ENCODE measurements around the gene PLCD4. TPM values are rescaled to one million over a fixed set of nuclear protein-coding genes. Genes with fewer than 3 reads are reported as not detected.

PLCD4 gene
- total RNA-seq, 1 donor = 1.2 TPM

DNA sequence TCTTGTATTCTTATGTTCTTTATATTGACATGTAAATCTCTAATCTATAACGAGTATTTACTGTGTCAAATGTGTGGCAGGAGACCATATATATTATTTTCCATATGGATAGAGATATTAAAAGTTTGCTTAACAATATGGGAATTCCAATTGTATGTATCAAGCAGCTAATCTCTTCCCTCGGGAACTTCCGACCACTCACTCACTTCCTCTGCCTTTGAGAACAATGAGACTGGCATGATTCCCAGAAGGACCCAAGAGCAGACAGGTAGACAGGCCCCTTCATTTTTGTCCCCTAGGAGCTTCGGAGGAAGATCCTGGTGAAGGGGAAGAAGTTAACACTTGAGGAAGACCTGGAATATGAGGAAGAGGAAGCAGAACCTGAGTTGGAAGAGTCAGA, 24.1 kb downstream of the PLCD4 start:
- DNase-seq (ENCODE audit: low read depth) = peak; percentile 80
- TF ChIP-seq, protein P1, sequence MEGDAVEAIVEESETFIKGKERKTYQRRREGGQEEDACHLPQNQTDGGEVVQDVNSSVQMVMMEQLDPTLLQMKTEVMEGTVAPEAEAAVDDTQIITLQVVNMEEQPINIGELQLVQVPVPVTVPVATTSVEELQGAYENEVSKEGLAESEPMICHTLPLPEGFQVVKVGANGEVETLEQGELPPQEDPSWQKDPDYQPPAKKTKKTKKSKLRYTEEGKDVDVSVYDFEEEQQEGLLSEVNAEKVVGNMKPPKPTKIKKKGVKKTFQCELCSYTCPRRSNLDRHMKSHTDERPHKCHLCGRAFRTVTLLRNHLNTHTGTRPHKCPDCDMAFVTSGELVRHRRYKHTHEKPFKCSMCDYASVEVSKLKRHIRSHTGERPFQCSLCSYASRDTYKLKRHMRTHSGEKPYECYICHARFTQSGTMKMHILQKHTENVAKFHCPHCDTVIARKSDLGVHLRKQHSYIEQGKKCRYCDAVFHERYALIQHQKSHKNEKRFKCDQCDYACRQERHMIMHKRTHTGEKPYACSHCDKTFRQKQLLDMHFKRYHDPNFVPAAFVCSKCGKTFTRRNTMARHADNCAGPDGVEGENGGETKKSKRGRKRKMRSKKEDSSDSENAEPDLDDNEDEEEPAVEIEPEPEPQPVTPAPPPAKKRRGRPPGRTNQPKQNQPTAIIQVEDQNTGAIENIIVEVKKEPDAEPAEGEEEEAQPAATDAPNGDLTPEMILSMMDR (IDR thresholded peaks at IDR 0.05; ENCODE audit: insufficient read depth, low read length) = no peak
- H3K4me3 ChIP-seq (ENCODE audit: low read depth, low read length) = no peak overlapping the region

DNA sequence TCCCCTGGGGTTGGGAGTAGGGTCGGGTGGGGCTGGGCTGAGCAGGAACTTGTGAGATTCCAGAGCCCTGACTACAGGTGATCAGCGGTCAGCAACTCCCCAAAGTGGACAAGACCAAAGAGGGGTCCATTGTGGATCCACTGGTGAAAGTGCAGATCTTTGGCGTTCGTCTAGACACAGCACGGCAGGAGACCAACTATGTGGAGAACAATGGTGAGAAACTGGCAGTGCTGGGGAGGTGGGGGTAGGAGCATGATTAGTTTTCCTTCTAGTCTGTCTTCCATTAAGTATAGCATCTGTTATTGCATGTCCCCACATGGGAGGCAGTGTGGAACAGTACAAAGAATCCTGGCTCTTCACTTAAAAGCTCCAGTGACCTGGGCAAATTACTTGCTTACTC, 28.0 kb downstream of the PLCD4 start:
- DNase-seq (ENCODE audit: low read depth) = no peak
- H3K4me3 ChIP-seq (ENCODE audit: low read depth, low read length) = no peak overlapping the region
- TF ChIP-seq, protein P1 (IDR thresholded peaks at IDR 0.05; ENCODE audit: insufficient read depth, low read length) = no peak

DNA sequence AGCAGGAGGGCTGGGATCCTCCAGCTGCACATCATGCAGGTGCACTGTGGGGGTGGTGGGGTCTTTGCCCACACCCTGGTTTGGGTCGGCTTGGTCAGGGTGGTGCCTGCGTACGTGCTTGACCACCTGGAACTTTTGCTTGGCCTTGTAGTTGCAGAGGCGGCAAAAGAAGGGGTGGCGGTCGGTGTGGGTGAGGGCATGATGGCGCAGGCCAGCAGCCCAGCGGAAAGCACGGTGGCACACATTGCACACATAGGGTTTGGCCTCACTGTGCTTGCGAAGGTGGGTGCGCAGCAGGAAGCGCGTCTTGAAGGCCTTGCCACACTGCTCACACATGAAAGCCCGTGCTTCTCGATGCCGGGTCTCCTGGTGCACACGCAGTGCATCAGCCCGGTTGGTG, 30.7 kb downstream of the PLCD4 start:
- DNase-seq (ENCODE audit: low read depth) = no peak
- no peak overlapping the region for H3K4me3 ChIP-seq (ENCODE audit: low read depth, low read length)
- TF ChIP-seq, protein P1 (IDR thresholded peaks at IDR 0.05; ENCODE audit: insufficient read depth, low read length) = no peak

DNA sequence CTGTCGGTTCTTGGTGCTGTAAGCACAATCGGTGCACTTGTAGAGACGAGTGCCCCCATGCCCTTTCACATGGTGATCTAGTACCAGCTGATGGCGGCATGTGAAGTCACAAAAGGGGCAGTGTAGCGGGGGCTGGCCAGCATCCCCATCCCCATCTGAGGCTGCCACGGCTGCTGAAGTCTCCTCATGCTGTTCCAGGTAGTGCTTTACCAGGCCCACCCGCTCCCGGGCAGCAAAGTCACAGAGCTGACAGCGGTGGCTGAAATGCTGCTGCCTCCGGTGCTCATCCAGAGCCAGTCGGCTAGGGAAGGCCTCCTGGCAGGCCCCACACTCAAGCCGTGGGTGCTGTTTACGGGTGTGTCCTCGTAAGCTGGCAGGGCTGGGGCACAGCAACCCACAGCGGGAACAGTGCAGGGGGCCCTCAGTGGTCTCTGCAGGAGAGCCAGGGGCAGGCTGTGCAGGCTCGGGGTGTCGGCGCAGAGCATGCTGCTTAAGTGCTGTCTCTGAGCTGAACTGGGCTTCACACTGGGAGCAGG, 34.5 kb downstream of the PLCD4 start:
- no peak for DNase-seq (ENCODE audit: low read depth)
- TF ChIP-seq, protein P1 (IDR thresholded peaks at IDR 0.05; ENCODE audit: insufficient read depth, low read length) = no peak
- no peak overlapping the region for H3K4me3 ChIP-seq (ENCODE audit: low read depth, low read length)

DNA sequence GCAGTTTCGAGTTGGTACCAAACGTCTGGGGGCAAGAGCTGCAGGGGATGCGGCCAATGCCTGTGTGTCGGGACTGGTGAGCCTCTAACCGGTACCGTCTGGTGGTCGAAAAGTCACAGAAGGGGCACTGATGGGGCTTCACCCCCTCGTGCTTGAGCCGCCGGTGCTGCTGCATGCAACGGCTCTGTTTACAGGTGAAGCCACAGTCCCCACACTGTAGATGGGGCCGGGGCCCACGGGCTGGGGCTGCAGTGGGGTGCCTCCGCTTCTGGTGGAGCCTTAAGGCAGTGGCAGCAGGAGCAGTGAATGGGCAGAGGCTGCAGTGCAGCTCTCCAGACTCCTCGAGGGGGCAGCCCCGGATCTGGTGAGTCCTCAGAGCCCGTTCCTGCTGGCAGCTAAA, 35.1 kb downstream of the PLCD4 start:
- no peak for DNase-seq (ENCODE audit: low read depth)
- H3K4me3 ChIP-seq (ENCODE audit: low read depth, low read length) = no peak overlapping the region
- TF ChIP-seq, protein P1 (IDR thresholded peaks at IDR 0.05; ENCODE audit: insufficient read depth, low read length) = no peak

DNA sequence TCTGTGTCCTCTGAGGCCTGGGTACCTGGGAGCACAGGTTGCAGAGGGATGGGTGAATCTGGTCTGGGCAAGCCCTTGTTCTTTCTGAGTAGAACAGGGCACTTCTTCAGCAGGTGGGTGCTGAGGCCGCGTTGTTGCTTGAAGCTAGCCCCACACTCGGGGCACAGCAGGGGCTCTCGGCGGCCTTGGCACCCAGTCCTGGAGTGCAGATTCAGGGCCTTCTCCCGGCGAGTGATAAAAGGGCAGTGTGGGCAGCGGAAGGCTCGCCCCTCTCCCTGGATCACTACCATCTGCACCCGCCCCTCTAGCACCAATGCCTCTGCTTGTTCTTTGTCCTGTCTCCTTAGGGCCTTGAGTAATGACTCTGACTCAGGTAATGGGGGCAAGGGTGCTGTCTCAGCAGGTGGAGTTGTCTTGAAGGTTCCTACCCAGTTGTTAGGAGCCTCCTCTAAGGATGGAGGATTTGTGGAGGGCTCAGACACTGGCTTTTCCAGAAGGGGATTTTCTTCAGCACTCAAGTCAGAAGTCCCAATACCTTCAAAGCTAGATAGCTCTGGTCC, 36.1 kb downstream of the PLCD4 start:
- TF ChIP-seq, protein P1 (IDR thresholded peaks at IDR 0.05; ENCODE audit: insufficient read depth, low read length) = no peak
- no peak overlapping the region for H3K4me3 ChIP-seq (ENCODE audit: low read depth, low read length)
- no peak for DNase-seq (ENCODE audit: low read depth)

DNA sequence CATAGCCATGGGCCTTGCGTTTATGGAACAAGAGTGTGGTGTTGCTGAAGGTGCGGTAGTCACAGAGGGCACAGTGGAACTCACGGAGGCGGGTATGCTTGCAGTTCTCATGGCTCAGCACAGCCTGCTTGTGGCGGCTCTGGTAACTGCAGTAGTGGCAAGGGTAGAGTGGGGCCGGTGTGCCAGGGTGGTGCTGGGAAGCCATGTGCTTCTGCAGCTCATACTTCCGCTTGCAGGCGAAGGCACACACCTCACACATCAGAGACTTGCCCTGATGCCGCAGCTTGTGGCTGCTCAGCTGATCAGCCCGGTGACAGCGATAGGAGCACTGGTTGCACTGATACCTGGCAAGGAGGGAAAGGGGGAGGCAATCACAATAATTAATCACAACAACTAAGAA, 37.0 kb downstream of the PLCD4 start:
- no peak for DNase-seq (ENCODE audit: low read depth)
- TF ChIP-seq, protein P1 (IDR thresholded peaks at IDR 0.05; ENCODE audit: insufficient read depth, low read length) = no peak
- no peak overlapping the region for H3K4me3 ChIP-seq (ENCODE audit: low read depth, low read length)
